ENCODE results near the gene DAG1. TPM values are rescaled to one million over a fixed set of nuclear protein-coding genes. Genes with fewer than 3 reads are reported as not detected.

The DAG1 gene
- total and polyA plus RNA-seq, 10 of the 15 experiments (the other 5 are each of a cell fraction or from before 2014, with no cell fraction given) = 0.33 to 16.3 (median 9.2) TPM

DNA sequence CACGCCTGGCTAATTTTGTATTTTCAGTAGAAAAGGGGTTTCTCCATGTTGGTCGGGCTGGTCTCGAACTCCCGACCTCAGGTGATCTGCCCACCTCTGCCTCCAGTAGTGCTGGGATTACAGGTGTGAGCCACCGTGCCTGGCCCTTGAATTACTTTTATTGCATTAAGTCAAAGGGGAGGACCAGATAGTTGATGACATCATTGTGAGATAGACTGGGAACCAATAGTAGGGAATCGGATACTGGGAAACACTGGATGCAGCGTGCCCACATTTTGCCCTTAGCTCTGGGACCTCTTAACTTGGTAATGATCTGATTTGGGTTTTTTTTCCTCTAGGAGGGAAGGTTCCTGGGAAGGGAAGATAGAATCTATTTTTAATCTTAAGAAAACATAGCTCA is 19.2 kb downstream of the DAG1 start (continued):
- TF ChIP-seq RELB (IDR thresholded peaks at IDR 0.05; ENCODE audit: low read depth) (no peak), IRF5 (IDR thresholded peaks at IDR 0.05; ENCODE audit: borderline replicate concordance) (no peak), SPI1 (IDR thresholded peaks at IDR 0.05; ENCODE audit: borderline replicate concordance, insufficient read depth, low read depth, low read length) (no peak), RB1 (IDR thresholded peaks at IDR 0.05; ENCODE audit: borderline replicate concordance) (no peak), SP1 (IDR thresholded peaks at IDR 0.05; ENCODE audit: low read depth, low read length) (no peak)
- TF ChIP-seq, protein P1, sequence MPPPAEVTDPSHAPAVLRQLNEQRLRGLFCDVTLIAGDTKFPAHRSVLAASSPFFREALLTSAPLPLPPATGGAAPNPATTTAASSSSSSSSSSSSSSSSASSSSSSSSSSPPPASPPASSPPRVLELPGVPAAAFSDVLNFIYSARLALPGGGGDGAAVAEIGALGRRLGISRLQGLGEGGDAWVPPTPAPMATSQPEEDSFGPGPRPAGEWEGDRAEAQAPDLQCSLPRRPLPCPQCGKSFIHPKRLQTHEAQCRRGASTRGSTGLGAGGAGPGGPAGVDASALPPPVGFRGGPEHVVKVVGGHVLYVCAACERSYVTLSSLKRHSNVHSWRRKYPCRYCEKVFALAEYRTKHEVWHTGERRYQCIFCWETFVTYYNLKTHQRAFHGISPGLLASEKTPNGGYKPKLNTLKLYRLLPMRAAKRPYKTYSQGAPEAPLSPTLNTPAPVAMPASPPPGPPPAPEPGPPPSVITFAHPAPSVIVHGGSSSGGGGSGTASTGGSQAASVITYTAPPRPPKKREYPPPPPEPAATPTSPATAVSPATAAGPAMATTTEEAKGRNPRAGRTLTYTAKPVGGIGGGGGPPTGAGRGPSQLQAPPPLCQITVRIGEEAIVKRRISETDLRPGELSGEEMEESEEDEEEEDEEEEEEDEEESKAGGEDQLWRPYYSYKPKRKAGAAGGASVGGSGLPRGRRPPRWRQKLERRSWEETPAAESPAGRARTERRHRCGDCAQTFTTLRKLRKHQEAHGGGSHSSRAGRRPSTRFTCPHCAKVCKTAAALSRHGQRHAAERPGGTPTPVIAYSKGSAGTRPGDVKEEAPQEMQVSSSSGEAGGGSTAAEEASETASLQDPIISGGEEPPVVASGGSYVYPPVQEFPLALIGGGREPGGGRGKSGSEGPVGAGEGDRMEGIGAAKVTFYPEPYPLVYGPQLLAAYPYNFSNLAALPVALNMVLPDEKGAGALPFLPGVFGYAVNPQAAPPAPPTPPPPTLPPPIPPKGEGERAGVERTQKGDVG (CRISPR knock-in tag; IDR thresholded peaks at IDR 0.05) = no peak

All from GM12878 (cell line).